Measurements from ENCODE around the gene ANKRD1. TPM values are rescaled to one million over a fixed set of nuclear protein-coding genes. Genes with fewer than 3 reads are reported as not detected.

The ANKRD1 gene
- total RNA-seq, 1 donor from 2014 or later, result 156 TPM

GRCh38 chr10:90871279-90871765 lies 49.6 kb downstream of the ANKRD1 start:
- Histone ChIP-seq H3K27me3 (no peaks in the 10 kb centered on the region), H3K4me1 (peaks cover 15% of the 10 kb centered on the region), H3K36me3 (peaks cover 11% of the 10 kb centered on the region), H3K4me3 (peak overlapping the region; percentile 92), H3K9me3 (no peaks in the 10 kb centered on the region), H3K27ac (no peak overlapping the region)
- ATAC-seq (peak; percentile 68), DNase-seq (no peak)
- intact Hi-C loops (cut with DNase I), result no loop called here
- peak; percentile 46 for TF ChIP-seq CTCF (IDR thresholded peaks at IDR 0.05)

- Histone ChIP-seq H3K4me1 (no peaks in the 10 kb centered on the region), H3K36me3 (no peaks in the 10 kb centered on the region), H3K9me3 (no peaks in the 10 kb centered on the region), H3K4me3 (no peak overlapping the region), H3K27me3 (peaks cover 17% of the 10 kb centered on the region), H3K27ac (no peak overlapping the region)
- intact Hi-C loops (cut with DNase I), result loop anchor here (10.0 kb wide), 1 partner anchor 111 kb away; no protein-coding TSS in a partner anchor
- ATAC-seq (no peak), DNase-seq (no peak)
- TF ChIP-seq CTCF (IDR thresholded peaks at IDR 0.05), result no peak
Observed at GRCh38 chr10:90866050-90866598, 54.8 kb downstream of the ANKRD1 start.

GRCh38 chr10:90865401-90865800 lies 55.5 kb downstream of the ANKRD1 start:
- peak; percentile 21 for TF ChIP-seq CTCF (IDR thresholded peaks at IDR 0.05)
- H3K27ac ChIP-seq, result no peak overlapping the region
- H3K36me3 ChIP-seq, result no peaks in the 10 kb centered on the region
- no peak for ATAC-seq
- no peaks in the 10 kb centered on the region for H3K4me1 ChIP-seq
- H3K4me3 ChIP-seq, result no peak overlapping the region
- H3K9me3 ChIP-seq, result no peaks in the 10 kb centered on the region
- intact Hi-C loops (cut with DNase I), result loop anchor here (10.0 kb wide), 1 partner anchor 111 kb away; no protein-coding TSS in a partner anchor
- no peak for DNase-seq
- peaks cover 17% of the 10 kb centered on the region for H3K27me3 ChIP-seq

- Histone ChIP-seq H3K27ac (no peak overlapping the region), H3K4me3 (no peak overlapping the region), H3K36me3 (no peaks in the 10 kb centered on the region), H3K27me3 (peaks cover 17% of the 10 kb centered on the region), H3K9me3 (no peaks in the 10 kb centered on the region), H3K4me1 (peaks cover 5% of the 10 kb centered on the region)
- peak; percentile 63 for TF ChIP-seq CTCF (IDR thresholded peaks at IDR 0.05)
- intact Hi-C loops (cut with DNase I), result loop anchor here (10.0 kb wide), 1 partner anchor 108 kb away; no protein-coding TSS in a partner anchor
- no peak for DNase-seq
- no peak for ATAC-seq
Observed at GRCh38 chr10:90862908-90863514, 57.9 kb downstream of the ANKRD1 start.

Other genes starting within 250 kb of the ANKRD1 start
- 0.64 TPM for gene HTR7, start 63.0 kb downstream of the ANKRD1 start, total RNA-seq
- 26.1 TPM for gene RPP30, start 49.1 kb downstream of the ANKRD1 start, total RNA-seq